Measurements from ENCODE around the gene C16orf89. TPM values are rescaled to one million over a fixed set of nuclear protein-coding genes. Genes with fewer than 3 reads are reported as not detected.
A peak's percentile ranks its signal among the peaks of the same experiment; 100 is the strongest.

C16orf89 gene
- polyA plus RNA-seq, 3 donors, result not detected

GRCh38 chr16:5000573-5001001 lies 65.2 kb downstream of the C16orf89 start:
- TF ChIP-seq, protein P1, sequence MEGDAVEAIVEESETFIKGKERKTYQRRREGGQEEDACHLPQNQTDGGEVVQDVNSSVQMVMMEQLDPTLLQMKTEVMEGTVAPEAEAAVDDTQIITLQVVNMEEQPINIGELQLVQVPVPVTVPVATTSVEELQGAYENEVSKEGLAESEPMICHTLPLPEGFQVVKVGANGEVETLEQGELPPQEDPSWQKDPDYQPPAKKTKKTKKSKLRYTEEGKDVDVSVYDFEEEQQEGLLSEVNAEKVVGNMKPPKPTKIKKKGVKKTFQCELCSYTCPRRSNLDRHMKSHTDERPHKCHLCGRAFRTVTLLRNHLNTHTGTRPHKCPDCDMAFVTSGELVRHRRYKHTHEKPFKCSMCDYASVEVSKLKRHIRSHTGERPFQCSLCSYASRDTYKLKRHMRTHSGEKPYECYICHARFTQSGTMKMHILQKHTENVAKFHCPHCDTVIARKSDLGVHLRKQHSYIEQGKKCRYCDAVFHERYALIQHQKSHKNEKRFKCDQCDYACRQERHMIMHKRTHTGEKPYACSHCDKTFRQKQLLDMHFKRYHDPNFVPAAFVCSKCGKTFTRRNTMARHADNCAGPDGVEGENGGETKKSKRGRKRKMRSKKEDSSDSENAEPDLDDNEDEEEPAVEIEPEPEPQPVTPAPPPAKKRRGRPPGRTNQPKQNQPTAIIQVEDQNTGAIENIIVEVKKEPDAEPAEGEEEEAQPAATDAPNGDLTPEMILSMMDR (IDR thresholded peaks at IDR 0.05), result no peak
- Histone ChIP-seq H3K4me3 (replicated peaks in 1 of 3; ENCODE audit: low read depth in 2 of 3, low read length in 3 of 3) (no peak overlapping the region), H3K9ac (ENCODE audit: insufficient read depth, low read length, poor library complexity, severe bottlenecking) (no peak overlapping the region), H3K4me1 (ENCODE audit: control insufficient read depth in 1 of 2, insufficient read depth in 2 of 2, low read length in 2 of 2) (no peaks in the 10 kb centered on the region), H3K36me3 (replicated peaks in 1 of 2; ENCODE audit: control insufficient read depth in 1 of 2, insufficient read depth in 2 of 2, low read length in 2 of 2) (no peaks in the 10 kb centered on the region), H4K20me1 (ENCODE audit: insufficient read depth, low read length) (no peaks in the 10 kb centered on the region), H3K27ac (ENCODE audit: low read depth in 1 of 2, low read length in 2 of 2) (no peak overlapping the region), H3K27me3 (ENCODE audit: control insufficient read depth in 2 of 2, insufficient read depth in 2 of 2, low read length in 2 of 2) (no peaks in the 10 kb centered on the region), H3K9me3 (replicated peaks in 1 of 2; ENCODE audit: control insufficient read depth in 1 of 2, insufficient read depth in 1 of 2, low read length in 2 of 2) (no peaks in the 10 kb centered on the region), H3K79me2 (ENCODE audit: insufficient read depth, low read length) (no peaks in the 10 kb centered on the region), H2AFZ (ENCODE audit: insufficient read depth, low read depth, low read length, poor library complexity, severe bottlenecking) (no peak overlapping the region), H3K4me2 (replicated peaks; ENCODE audit: extremely low read depth, low read length, poor library complexity, severe bottlenecking) (no peak overlapping the region)
- WGBS (ENCODE audit: insufficient coverage), result 90% methylated on average over 7 of the region's 19 CpGs
- Mint-ChIP-seq H3K27me3 (ENCODE audit: low read depth in 3 of 3) (peaks cover 2 to 13% (median 8%) of the 10 kb centered on the region in 3 donors), H3K36me3 (no peaks in the 10 kb centered on the region), H3K9me3 (no peaks in the 10 kb centered on the region), H3K27ac (no peak overlapping the region), H3K4me1 (peaks cover 3% of the 10 kb centered on the region), H3K4me3 (no peak overlapping the region)
- intact Hi-C loops (cut with micrococcal nuclease), result no loop called here
- no peak for DNase-seq

- H3K4me1 ChIP-seq (ENCODE audit: control insufficient read depth in 1 of 2, insufficient read depth in 2 of 2, low read length in 2 of 2), result no peaks in the 10 kb centered on the region
- no peak overlapping the region for H3K4me3 ChIP-seq (replicated peaks in 1 of 3; ENCODE audit: low read depth in 2 of 3, low read length in 3 of 3)
- Mint-ChIP-seq H3K27ac (no peak overlapping the region), H3K9me3 (peaks cover 0 to 2% (median 0%) of the 10 kb centered on the region in 7 donors), H3K4me3 (peak overlapping the region in 1 of 2 donors; percentile 28), H3K4me1 (no peaks in the 10 kb centered on the region), H3K27me3 (ENCODE audit: low read depth in 3 of 3) (peaks cover 9 to 19% (median 15%) of the 10 kb centered on the region in 3 donors), H3K36me3 (no peaks in the 10 kb centered on the region)
- H3K9ac ChIP-seq (ENCODE audit: insufficient read depth, low read length, poor library complexity, severe bottlenecking), result no peak overlapping the region
- H3K27me3 ChIP-seq (ENCODE audit: control insufficient read depth in 2 of 2, insufficient read depth in 2 of 2, low read length in 2 of 2), result no peaks in the 10 kb centered on the region
- H3K4me2 ChIP-seq (replicated peaks; ENCODE audit: extremely low read depth, low read length, poor library complexity, severe bottlenecking), result no peak overlapping the region
- no peak overlapping the region for H3K27ac ChIP-seq (ENCODE audit: low read depth in 1 of 2, low read length in 2 of 2)
- H3K9me3 ChIP-seq (replicated peaks in 1 of 2; ENCODE audit: control insufficient read depth in 1 of 2, insufficient read depth in 1 of 2, low read length in 2 of 2), result no peaks in the 10 kb centered on the region
- 79% methylated on average over 15 of the region's 18 CpGs for WGBS (ENCODE audit: insufficient coverage)
- intact Hi-C loops (cut with micrococcal nuclease), result no loop called here
- TF ChIP-seq, protein P1 (IDR thresholded peaks at IDR 0.05), result no peak
- H2AFZ ChIP-seq (ENCODE audit: insufficient read depth, low read depth, low read length, poor library complexity, severe bottlenecking), result no peak overlapping the region
- DNase-seq, result no peak
- H4K20me1 ChIP-seq (ENCODE audit: insufficient read depth, low read length), result no peaks in the 10 kb centered on the region
- no peaks in the 10 kb centered on the region for H3K36me3 ChIP-seq (replicated peaks in 1 of 2; ENCODE audit: control insufficient read depth in 1 of 2, insufficient read depth in 2 of 2, low read length in 2 of 2)
- no peaks in the 10 kb centered on the region for H3K79me2 ChIP-seq (ENCODE audit: insufficient read depth, low read length)
Observed at GRCh38 chr16:4994719-4995434, 70.9 kb downstream of the C16orf89 start.

Other genes starting within 250 kb of the C16orf89 start
- 10 to 100 TPM; 34.2 to 41.9 (median 39.3) TPM for gene GLYR1, start 218.7 kb downstream of the C16orf89 start, polyA plus RNA-seq
- 10 to 100 TPM in 1 of 3 donors, 1 to 10 TPM in 2; 5.3 to 24.5 (median 7.3) TPM for gene UBN1, start 218.5 kb downstream of the C16orf89 start, polyA plus RNA-seq
- under 1 TPM in 1 of 3 donors, not detected in 2; 0.02 TPM for gene PPL, start 128.8 kb downstream of the C16orf89 start, polyA plus RNA-seq
- under 1 TPM in 1 of 3 donors, not detected in 2; 0.03 TPM for gene SEC14L5, start 107.6 kb downstream of the C16orf89 start, polyA plus RNA-seq
- 10 to 100 TPM; 44.1 to 51.5 (median 44.9) TPM for gene NAGPA, start 32.0 kb downstream of the C16orf89 start, polyA plus RNA-seq
- 10 to 100 TPM in 2 of 3 donors, 1 to 10 TPM in 1; 9.3 to 31.0 (median 25.2) TPM for gene ALG1, start 5.9 kb upstream of the C16orf89 start, polyA plus RNA-seq
- 1 to 10 TPM; 4.6 to 6.8 (median 5.5) TPM for gene EEF2KMT, start 31.8 kb upstream of the C16orf89 start, polyA plus RNA-seq

Data from CD14-positive monocyte (primary cell).